ENCODE data around the gene TNPO1.

The TNPO1 gene

DNA sequence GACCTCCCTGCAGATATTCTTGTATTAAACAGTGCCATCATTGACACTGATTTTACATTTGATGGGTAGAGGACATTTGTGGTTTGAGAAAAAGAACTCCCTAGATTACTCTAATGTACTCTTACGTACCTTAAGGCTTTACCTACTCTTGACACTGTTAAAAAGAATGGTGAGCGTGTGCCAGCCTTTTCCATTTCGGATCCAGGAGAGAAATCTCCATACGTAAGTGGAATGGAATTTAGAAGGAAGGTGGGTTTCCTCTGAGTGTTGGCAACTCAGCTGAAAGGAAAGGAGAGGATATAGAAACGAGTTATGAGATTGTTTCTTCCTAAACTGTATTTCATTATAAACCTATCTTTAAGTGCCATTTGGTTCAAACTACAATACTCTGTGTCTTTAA lies 40.9 kb downstream of the TNPO1 start:
- no peak for DNase-seq (ENCODE audit: low read depth)
- TF ChIP-seq, protein P1, sequence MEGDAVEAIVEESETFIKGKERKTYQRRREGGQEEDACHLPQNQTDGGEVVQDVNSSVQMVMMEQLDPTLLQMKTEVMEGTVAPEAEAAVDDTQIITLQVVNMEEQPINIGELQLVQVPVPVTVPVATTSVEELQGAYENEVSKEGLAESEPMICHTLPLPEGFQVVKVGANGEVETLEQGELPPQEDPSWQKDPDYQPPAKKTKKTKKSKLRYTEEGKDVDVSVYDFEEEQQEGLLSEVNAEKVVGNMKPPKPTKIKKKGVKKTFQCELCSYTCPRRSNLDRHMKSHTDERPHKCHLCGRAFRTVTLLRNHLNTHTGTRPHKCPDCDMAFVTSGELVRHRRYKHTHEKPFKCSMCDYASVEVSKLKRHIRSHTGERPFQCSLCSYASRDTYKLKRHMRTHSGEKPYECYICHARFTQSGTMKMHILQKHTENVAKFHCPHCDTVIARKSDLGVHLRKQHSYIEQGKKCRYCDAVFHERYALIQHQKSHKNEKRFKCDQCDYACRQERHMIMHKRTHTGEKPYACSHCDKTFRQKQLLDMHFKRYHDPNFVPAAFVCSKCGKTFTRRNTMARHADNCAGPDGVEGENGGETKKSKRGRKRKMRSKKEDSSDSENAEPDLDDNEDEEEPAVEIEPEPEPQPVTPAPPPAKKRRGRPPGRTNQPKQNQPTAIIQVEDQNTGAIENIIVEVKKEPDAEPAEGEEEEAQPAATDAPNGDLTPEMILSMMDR (IDR thresholded peaks at IDR 0.05; ENCODE audit: insufficient read depth, low read depth, low read length, missing control alignments) = no peak
- H3K4me3 ChIP-seq (ENCODE audit: low read depth, low read length) = no peak overlapping the region

DNA sequence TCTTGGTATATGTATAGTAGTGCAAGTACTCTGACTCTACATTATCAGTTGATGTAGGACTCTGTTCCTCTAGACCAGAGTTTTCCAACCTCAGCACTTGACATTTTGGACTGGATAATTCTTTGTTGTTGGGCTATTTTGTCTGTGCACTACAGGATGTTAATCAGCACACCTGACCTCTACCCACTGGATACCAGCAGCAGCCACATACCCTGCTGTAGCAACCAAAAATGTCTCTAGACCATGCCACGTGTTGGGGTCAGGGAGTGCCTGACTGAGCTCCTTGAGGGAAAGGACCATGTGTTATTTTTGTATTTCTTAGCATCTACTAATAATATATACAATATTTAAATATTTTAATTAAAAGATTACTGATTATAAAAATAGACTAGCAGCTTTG lies 42.7 kb downstream of the TNPO1 start:
- DNase-seq (ENCODE audit: low read depth) = no peak
- TF ChIP-seq, protein P1 (IDR thresholded peaks at IDR 0.05; ENCODE audit: insufficient read depth, low read depth, low read length, missing control alignments) = no peak
- no peak overlapping the region for H3K4me3 ChIP-seq (ENCODE audit: low read depth, low read length)

DNA sequence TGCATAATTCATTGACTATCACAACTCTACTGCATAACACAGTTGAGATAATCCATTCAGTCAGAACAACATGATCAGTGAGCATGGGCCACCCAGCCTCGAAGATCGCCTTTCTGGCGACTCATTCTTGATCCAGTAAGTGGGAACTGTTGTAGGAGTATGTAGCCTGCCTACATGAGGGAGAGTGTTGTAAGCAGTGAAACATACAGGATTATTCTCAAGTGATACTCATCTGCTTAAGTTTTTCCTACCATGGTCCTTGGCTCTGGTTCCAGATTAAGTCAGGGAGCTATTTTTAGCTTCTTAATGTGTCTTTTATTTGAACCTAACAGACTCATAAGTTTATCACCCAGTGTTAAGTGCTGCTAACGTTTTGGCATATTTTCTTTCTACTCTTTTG lies 44.0 kb downstream of the TNPO1 start:
- no peak for DNase-seq (ENCODE audit: low read depth)
- TF ChIP-seq, protein P1 (IDR thresholded peaks at IDR 0.05; ENCODE audit: insufficient read depth, low read depth, low read length, missing control alignments) = no peak
- H3K4me3 ChIP-seq (ENCODE audit: low read depth, low read length) = no peak overlapping the region

DNA sequence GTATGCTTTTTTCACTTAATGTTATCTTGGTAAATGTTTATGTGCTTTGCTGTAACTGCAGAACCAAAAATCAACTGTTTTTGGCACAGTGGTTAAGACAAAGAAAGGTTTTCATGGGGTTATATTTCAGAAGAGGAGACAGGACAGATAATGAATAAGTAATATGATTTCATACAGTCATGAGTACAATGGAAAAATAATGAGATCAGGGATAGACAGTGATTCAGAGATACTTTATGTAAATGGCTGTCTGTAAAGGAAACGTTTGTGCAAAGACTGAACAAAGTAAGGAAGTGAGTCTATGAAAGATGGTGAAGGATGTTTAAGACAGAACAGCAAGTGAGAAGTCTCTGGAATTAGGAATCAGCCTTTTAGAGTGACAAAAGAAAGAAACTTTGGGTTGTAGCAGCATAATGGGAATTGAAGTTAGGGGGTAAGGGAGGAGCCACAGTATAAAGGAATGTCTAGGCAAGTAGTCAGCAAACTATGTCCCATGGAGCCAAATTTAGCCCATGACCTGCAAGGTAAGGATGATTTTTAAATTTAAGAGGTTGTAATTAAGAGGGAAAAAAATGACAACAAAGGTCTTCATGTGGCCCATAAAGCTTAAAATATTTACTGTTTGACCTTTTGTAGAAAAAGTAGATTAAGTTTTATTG lies 55.0 kb downstream of the TNPO1 start:
- H3K4me3 ChIP-seq (ENCODE audit: low read depth, low read length) = no peak overlapping the region
- TF ChIP-seq, protein P1 (IDR thresholded peaks at IDR 0.05; ENCODE audit: insufficient read depth, low read depth, low read length, missing control alignments) = no peak
- DNase-seq (ENCODE audit: low read depth) = no peak

DNA sequence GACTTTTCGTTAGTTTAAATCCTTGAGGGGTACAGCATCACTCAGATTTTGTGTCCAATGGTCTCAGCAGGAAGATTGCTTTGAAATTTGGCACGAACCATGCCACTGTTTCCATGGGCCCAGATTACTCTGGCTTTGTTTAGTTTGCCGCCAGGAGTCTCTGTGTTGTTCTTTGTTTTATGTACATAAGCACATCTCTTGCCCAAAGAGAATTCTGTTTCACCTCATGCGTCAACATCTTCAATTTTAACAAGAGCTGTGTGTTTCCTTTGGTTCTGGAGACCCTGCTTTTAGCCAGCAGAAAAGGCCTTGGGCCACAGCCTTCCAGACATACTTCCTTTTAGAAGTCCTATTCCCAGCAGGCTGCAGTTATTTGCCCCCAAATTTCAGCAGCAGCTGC lies 62.4 kb downstream of the TNPO1 start:
- TF ChIP-seq, protein P1 (IDR thresholded peaks at IDR 0.05; ENCODE audit: insufficient read depth, low read depth, low read length, missing control alignments) = no peak
- no peak for DNase-seq (ENCODE audit: low read depth)
- no peak overlapping the region for H3K4me3 ChIP-seq (ENCODE audit: low read depth, low read length)

DNA sequence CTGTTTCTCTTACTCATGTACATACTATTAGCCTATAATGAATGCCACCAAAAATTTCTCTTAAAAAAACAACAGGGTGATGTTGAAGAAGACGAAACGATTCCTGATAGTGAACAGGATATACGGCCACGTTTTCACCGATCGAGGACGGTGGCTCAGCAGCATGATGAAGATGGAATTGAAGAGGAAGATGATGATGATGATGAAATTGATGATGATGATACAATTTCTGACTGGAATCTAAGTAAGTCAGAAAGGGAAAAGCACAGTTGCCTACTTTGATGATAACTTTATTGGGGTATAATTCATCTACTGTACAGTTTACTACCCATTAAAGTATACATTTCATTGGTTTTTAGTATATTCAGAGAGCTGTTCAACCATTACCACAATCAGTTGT lies 66.5 kb downstream of the TNPO1 start:
- no peak overlapping the region for H3K4me3 ChIP-seq (ENCODE audit: low read depth, low read length)
- DNase-seq (ENCODE audit: low read depth) = no peak
- TF ChIP-seq, protein P1 (IDR thresholded peaks at IDR 0.05; ENCODE audit: insufficient read depth, low read depth, low read length, missing control alignments) = no peak

DNA sequence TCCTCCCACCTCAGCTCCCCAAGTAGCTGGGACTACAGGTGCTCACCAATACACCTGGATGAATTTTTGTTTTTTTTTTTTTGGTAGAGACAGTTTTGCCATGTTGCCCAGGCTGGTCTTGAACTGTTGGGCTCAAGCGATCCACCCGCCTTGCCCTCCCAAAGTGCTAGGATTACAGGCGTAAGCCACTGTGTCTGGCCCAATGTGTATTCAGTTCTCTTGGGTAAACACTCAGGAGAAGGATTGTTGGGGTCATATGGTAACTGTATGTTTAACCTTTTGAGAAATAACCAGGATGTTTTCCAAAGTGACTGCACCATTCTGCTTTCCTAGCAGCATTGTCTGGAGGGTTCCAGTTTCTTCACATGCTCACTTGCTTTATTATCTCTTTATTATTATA lies 67.4 kb downstream of the TNPO1 start:
- TF ChIP-seq, protein P1 (IDR thresholded peaks at IDR 0.05; ENCODE audit: insufficient read depth, low read depth, low read length, missing control alignments) = no peak
- DNase-seq (ENCODE audit: low read depth) = no peak
- H3K4me3 ChIP-seq (ENCODE audit: low read depth, low read length) = no peak overlapping the region
